H1 (cell line): Measurements from ENCODE around the gene S100A16. TPM values are rescaled to one million over a fixed set of nuclear protein-coding genes. Genes with fewer than 3 reads are reported as not detected.
A peak's percentile ranks its signal among the peaks of the same experiment; 100 is the strongest.

Experiments used
- CTCF ChIA-PET: fragments of 300-600 bp; sonication (Branson Sonifier 250); formaldehyde crosslinking; loops from one replicate; lab custom pipeline; 2021; ENCODE audit not compliant: partially characterized antibody; lab: Charles Lee
- POLR2A ChIA-PET: fragments of 300-600 bp; sonication (Branson Sonifier 250); formaldehyde crosslinking; loops from one replicate; lab custom pipeline; 2021; ENCODE audit warnings: inconsistent platforms; ENCODE audit not compliant: partially characterized antibody; lab: Charles Lee
- DNase-seq, 2 experiments: peaks; one replicate each; pipeline versions ENCODE4 v3.0.0 to v3.0.0-alpha.2; 2010 to 2022; ENCODE audit warnings: low spot score in 2 of 2, low read depth in 1 of 2, mixed read lengths in 1 of 2
- FAIRE-seq: peaks from 2 replicates; lab custom pipeline; 2011; peaks lifted over from hg19 to GRCh38; lab: Jason Lieb, UNC
- H2AFZ ChIP-seq: 2 replicates; pipeline ENCODE4 v1.8.1; 2012; ENCODE audit warnings: low read length, inconsistent platforms
- H2AK5ac ChIP-seq: 2 replicates; pipeline ENCODE4 v1.6.1; 2013; ENCODE audit warnings: low read depth, low read length
- H2BK120ac ChIP-seq: replicated peaks from 2 replicates; pipeline ENCODE3; 2013; ENCODE audit warnings: low read depth, low read length, inconsistent platforms
- H2BK12ac ChIP-seq: 2 replicates; pipeline ENCODE4 v1.6.1; 2013; ENCODE audit warnings: low read depth, low read length
- H2BK15ac ChIP-seq: 2 replicates; pipeline ENCODE4 v1.6.1; 2013; ENCODE audit warnings: low read length
- H2BK20ac ChIP-seq: 2 replicates; pipeline ENCODE4 v1.6.1; 2013; ENCODE audit warnings: low read length
- H2BK5ac ChIP-seq: 2 replicates; pipeline ENCODE4 v1.6.1; 2013; ENCODE audit warnings: low read depth, low read length
- H3K14ac ChIP-seq: 2 replicates; pipeline ENCODE4 v1.6.1; 2013; ENCODE audit warnings: inconsistent platforms; ENCODE audit not compliant: insufficient read length
- H3K18ac ChIP-seq: 2 replicates; pipeline ENCODE4 v1.6.1; 2013; ENCODE audit warnings: low read length; ENCODE audit errors: extremely low read depth
- H3K23ac ChIP-seq: 2 replicates; pipeline ENCODE4 v1.6.1; 2013; ENCODE audit warnings: inconsistent platforms; ENCODE audit not compliant: insufficient read length
- H3K23me2 ChIP-seq: 2 replicates; pipeline ENCODE4 v1.6.1; 2013; ENCODE audit warnings: low read depth, low read length
- H3K27ac ChIP-seq: 2 replicates; pipeline ENCODE4 v1.6.1; 2011; ENCODE audit warnings: low read depth, low read length, inconsistent platforms
- H3K27me3 ChIP-seq, 4 experiments: replicated peaks in 1 of 4; 1 replicate in 1 of 4; 2 replicates in 3 of 4; pipeline versions ENCODE4 v1.6.1 to v1.8.1; 2011 to 2013; ENCODE audit warnings: low read length in 3 of 4, mild to moderate bottlenecking in 3 of 4, inconsistent platforms in 2 of 4, mixed read lengths in 2 of 4, moderate library complexity in 1 of 4; ENCODE audit not compliant: control insufficient read depth in 3 of 4, insufficient read depth in 3 of 4; ENCODE audit errors: extremely low read depth in 1 of 4
- H3K36me3 ChIP-seq, 4 experiments: 2 replicates each; pipeline versions ENCODE4 v1.6.1 to v1.8.1; 2011 to 2013; ENCODE audit warnings: mild to moderate bottlenecking in 4 of 4, low read length in 3 of 4, moderate library complexity in 2 of 4, control low read depth in 1 of 4, inconsistent platforms in 1 of 4; ENCODE audit not compliant: insufficient read depth in 4 of 4, control insufficient read depth in 2 of 4
- H3K4ac ChIP-seq: replicated peaks from 2 replicates; pipeline ENCODE3; 2013; ENCODE audit warnings: low read length, low read depth, mixed read lengths, inconsistent platforms; ENCODE audit not compliant: insufficient read length
- H3K4me1 ChIP-seq, 4 experiments: replicated peaks in 1 of 4; 1 replicate in 1 of 4; 2 replicates in 3 of 4; pipeline versions ENCODE4 v1.6.1 to v1.8.1; 2011 to 2013; ENCODE audit warnings: low read length in 3 of 4, inconsistent platforms in 2 of 4, mixed read lengths in 1 of 4; ENCODE audit not compliant: insufficient read depth in 4 of 4, control insufficient read depth in 3 of 4
- H3K4me2 ChIP-seq, 2 experiments: 2 replicates each; pipeline versions ENCODE4 v1.6.1 to v1.8.1; 2011 to 2013; ENCODE audit warnings: low read depth in 2 of 2, low read length in 2 of 2, control low read depth in 1 of 2, inconsistent platforms in 1 of 2, mild to moderate bottlenecking in 1 of 2; ENCODE audit not compliant: insufficient read depth in 1 of 2
- H3K4me3 ChIP-seq, 4 experiments: fragments of 200-600, 300-600 bp in 1 of 4; sonication (generic), shearing (Covaris generic), sonication (Bioruptor Twin) in 1 of 4; 2 replicates each; pipeline versions ENCODE4 v1.5.1 to v1.8.1; 2011 to 2016; ENCODE audit warnings: low read length in 4 of 4, low read depth in 3 of 4, control low read depth in 2 of 4, inconsistent platforms in 2 of 4, mild to moderate bottlenecking in 2 of 4, mixed read lengths in 1 of 4, moderate library complexity in 1 of 4; ENCODE audit not compliant: insufficient read depth in 2 of 4; ENCODE audit errors: extremely low read depth in 1 of 4
- H3K56ac ChIP-seq: replicated peaks from 2 replicates; pipeline ENCODE3; 2013; ENCODE audit warnings: low read depth, mild to moderate bottlenecking, mixed read lengths, low read length, inconsistent platforms; ENCODE audit not compliant: insufficient read length
- H3K79me1 ChIP-seq: 2 replicates; pipeline ENCODE4 v1.6.1; 2013; ENCODE audit warnings: low read depth, low read length, control low read depth
- H3K79me2 ChIP-seq, 2 experiments: 2 replicates each; pipeline versions ENCODE4 v1.6.1 to v1.8.1; 2012 to 2013; ENCODE audit warnings: low read length in 2 of 2, mild to moderate bottlenecking in 2 of 2, inconsistent platforms in 1 of 2; ENCODE audit not compliant: insufficient read depth in 2 of 2, control insufficient read depth in 1 of 2
- H3K9ac ChIP-seq, 4 experiments: replicated peaks in 1 of 4; 1 replicate in 1 of 4; 2 replicates in 3 of 4; pipeline versions ENCODE4 v1.6.1 to v1.8.1; 2011 to 2013; ENCODE audit warnings: low read depth in 3 of 4, low read length in 3 of 4, control low read depth in 2 of 4, mild to moderate bottlenecking in 2 of 4, moderate library complexity in 2 of 4, inconsistent platforms in 1 of 4; ENCODE audit errors: extremely low read depth in 1 of 4
- H3K9me3 ChIP-seq, 2 experiments: 2 replicates each; pipeline versions ENCODE4 v1.6.1 to v1.8.1; 2012 to 2013; ENCODE audit warnings: mild to moderate bottlenecking in 2 of 2, moderate library complexity in 2 of 2, control low read depth in 1 of 2, inconsistent platforms in 1 of 2, low read depth in 1 of 2, low read length in 1 of 2, mixed read lengths in 1 of 2; ENCODE audit not compliant: insufficient read depth in 2 of 2
- H4K20me1 ChIP-seq, 2 experiments: replicated peaks in 1 of 2; 2 replicates each; pipeline versions ENCODE3 to v1.8.1; 2011 to 2013; ENCODE audit warnings: inconsistent platforms in 2 of 2, low read length in 2 of 2, mild to moderate bottlenecking in 1 of 2; ENCODE audit not compliant: insufficient read depth in 2 of 2, control insufficient read depth in 1 of 2
- H4K5ac ChIP-seq: 2 replicates; pipeline ENCODE4 v1.6.1; 2013; ENCODE audit warnings: low read length, low read depth, mixed read lengths, inconsistent platforms; ENCODE audit not compliant: insufficient read length
- H4K8ac ChIP-seq: 2 replicates; pipeline ENCODE4 v1.8.0; 2013; ENCODE audit warnings: mild to moderate bottlenecking, moderate library complexity, low read length, inconsistent platforms; ENCODE audit not compliant: insufficient read depth; ENCODE audit errors: extremely low read depth
- H4K91ac ChIP-seq: replicated peaks from 2 replicates; pipeline ENCODE3; 2013; ENCODE audit warnings: low read length, mixed read lengths, inconsistent platforms; ENCODE audit not compliant: insufficient read length
- ASH2L ChIP-seq: fragments of 200-600, 300-600 bp; sonication (generic); IDR thresholded peaks from one replicate; pipeline ENCODE4 v1.7.1; 2017; ENCODE audit warnings: low read length
- CHD1 ChIP-seq: IDR thresholded peaks from 2 replicates; pipeline ENCODE4 v1.6.1; 2012; ENCODE audit warnings: low read depth, low read length, improper control_type of control experiment
- EZH2 ChIP-seq: fragments of 200-600 bp; sonication (generic); IDR thresholded peaks from 2 replicates; pipeline ENCODE4 v1.7.1; 2012; ENCODE audit warnings: low read depth, mild to moderate bottlenecking, moderate library complexity, low read length, inconsistent platforms; ENCODE audit not compliant: severe bottlenecking
- FOSL1 ChIP-seq: IDR thresholded peaks from 2 replicates; pipeline ENCODE4 v1.6.1; 2011; ENCODE audit warnings: mild to moderate bottlenecking, low read depth, low read length, moderate library complexity; ENCODE audit not compliant: insufficient read depth
- JUN ChIP-seq: IDR thresholded peaks from 2 replicates; pipeline ENCODE4 v1.6.1; 2011; ENCODE audit warnings: low read depth, mild to moderate bottlenecking, improper control_type of control experiment, low read length
- POLR2A ChIP-seq, 2 experiments: IDR thresholded peaks; 1 replicate in 1 of 2; 2 replicates in 1 of 2; pipeline ENCODE4 v1.6.1; 2011; ENCODE audit warnings: low read depth in 2 of 2, low read length in 2 of 2, mild to moderate bottlenecking in 2 of 2; ENCODE audit errors: control extremely low read depth in 1 of 2
- POLR2AphosphoS5 ChIP-seq: IDR thresholded peaks from 2 replicates; pipeline ENCODE4 v1.6.1; 2011; ENCODE audit warnings: low read depth, low read length
- SIX5 ChIP-seq: IDR thresholded peaks from 2 replicates; pipeline ENCODE4 v1.6.1; 2011; ENCODE audit warnings: mild to moderate bottlenecking, low read depth, low read length
- SP2 ChIP-seq: IDR thresholded peaks from 2 replicates; pipeline ENCODE4 v1.6.1; 2012; ENCODE audit warnings: mild to moderate bottlenecking, low read length, inconsistent platforms
- WGBS, 2 experiments: shearing (Covaris generic) in 1 of 2; methylation state at CpG; one replicate each; pipeline versions ENCODE4 v1.1.6 to v1.1.7; 2013 to 2015; ENCODE audit warnings: low lambda C conversion rate in 2 of 2, mixed read lengths in 2 of 2, inconsistent platforms in 1 of 2, low coverage in 1 of 2, missing lambda C conversion rate in 1 of 2; ENCODE audit not compliant: insufficient replicate concordance in 2 of 2, insufficient coverage in 1 of 2, insufficient read length in 1 of 2; ENCODE audit errors: extremely low coverage in 1 of 2, missing lambda C conversion rate in 1 of 2; 5-methylcytosine and 5-hydroxymethylcytosine counted together
- polyA plus RNA-seq, 7 experiments: library from polyadenylated mRNA; depleted of rRNA in 3 of 7; stranded (reverse) in 5 of 7; unstranded in 2 of 7; fragments of >200 nt in 5 of 7; fragments of 200-250 nt in 2 of 7; gene quantifications; 1 replicate in 5 of 7; 2 replicates in 1 of 7; 4 replicates in 1 of 7; pipeline versions ENCODE4 v1.2.1 to v1.2.3, GENCODE V29; 2011 to 2013; ENCODE audit warnings: missing spikeins in 2 of 7, mixed read lengths in 2 of 7
- total RNA-seq: library from RNA; stranded (reverse); fragmentation: NEBNext Ultra II Directional; extraction: Animal tissue kit (Norgen Biotek cat#: 25700); gene quantifications from 2 replicates; pipeline ENCODE4 v1.2.1, GENCODE V29; 2021

Gene S100A16
- total and polyA plus RNA-seq, 2 of the 8 experiments (the other 6 are each of a cell fraction or from before 2014, with no cell fraction given), result 14.9 to 61.4 TPM

GRCh38 chr1:153640861-153641260 lies 27.9 kb upstream of the S100A16 start:
- H4K5ac ChIP-seq, result no peak overlapping the region
- peaks cover 63 to 99% (median 89%) of the 10 kb centered on the region in 4 experiments for H3K36me3 ChIP-seq
- H3K18ac ChIP-seq, result no peak overlapping the region
- H3K4me3 ChIP-seq, result no peak overlapping the region
- no peak overlapping the region for H3K14ac ChIP-seq
- H3K9me3 ChIP-seq, result no peaks in the 10 kb centered on the region
- H3K9ac ChIP-seq, result no peak overlapping the region
- DNase-seq (no peak), FAIRE-seq (no peak)
- H3K79me2 ChIP-seq, result peaks cover 0 to 32% of the 10 kb centered on the region in 2 experiments; a peak in 2 of 4 replicates
- H3K23me2 ChIP-seq, result no peaks in the 10 kb centered on the region
- H4K91ac ChIP-seq, result no peak overlapping the region
- H3K27ac ChIP-seq, result no peak overlapping the region
- no peak overlapping the region for H2BK120ac ChIP-seq
- H3K23ac ChIP-seq, result no peak overlapping the region
- ChIA-PET POLR2A (interaction anchor here (0.9 to 16.2 kb wide), 6 partner anchors 8 to 77 kb away, joined by 3 to 343 read pairs (median 6); partner anchors contain the start of genes ILF2, S100A1, S100A13 and SNAPIN), CTCF (interaction anchor here (1.4 to 5.4 kb wide), 2 partner anchors 12 to 68 kb away, joined by 4 to 28 read pairs; partner anchors contain the start of genes S100A1 and S100A13)
- H3K27me3 ChIP-seq, result no peaks in the 10 kb centered on the region
- H2BK12ac ChIP-seq, result no peak overlapping the region
- H3K56ac ChIP-seq, result no peak overlapping the region
- H2BK15ac ChIP-seq, result no peak overlapping the region
- H2BK20ac ChIP-seq, result no peak overlapping the region
- H2AK5ac ChIP-seq, result no peak overlapping the region
- no peak overlapping the region for H3K4ac ChIP-seq
- no peak overlapping the region for H2BK5ac ChIP-seq
- H4K8ac ChIP-seq, result no peak overlapping the region
- H2AFZ ChIP-seq, result no peak overlapping the region
- no peak overlapping the region for H3K4me2 ChIP-seq
- no peaks in the 10 kb centered on the region for H3K4me1 ChIP-seq
- no peaks in the 10 kb centered on the region for H3K79me1 ChIP-seq
- 87% methylated on average over 6 of the region's 6 CpGs; no CpG with 5 or more reads in 1 of the 2 experiments for WGBS, 2 experiments
- no peak for TF ChIP-seq SP2
- no peak for TF ChIP-seq CHD1
- TF ChIP-seq JUN, result no peak
- no peak for TF ChIP-seq FOSL1
- no peak for TF ChIP-seq EZH2
- TF ChIP-seq POLR2AphosphoS5, result peak; percentile 52
- peak in 1 of 2 experiments; percentile 36; a peak in 1 of 3 replicates for TF ChIP-seq POLR2A (IDR thresholded peaks at IDR 0.05; ENCODE audit: control extremely low read depth in 1 of 2, low read depth in 2 of 2, low read length in 2 of 2)
- TF ChIP-seq ASH2L, result no peak
- TF ChIP-seq SIX5, result no peak
- TF ChIP-seq, all 59 proteins: peak for 2
- peaks cover 4 to 8% of the 10 kb centered on the region in 2 experiments for H4K20me1 ChIP-seq
